ENCODE measurements around the gene RPL7A. TPM values are rescaled to one million over a fixed set of nuclear protein-coding genes. Genes with fewer than 3 reads are reported as not detected.
A peak's percentile ranks its signal among the peaks of the same experiment; 100 is the strongest.

Gene RPL7A
- total RNA-seq, 1 experiment from 2014 or later, result 2,895 TPM

DNA sequence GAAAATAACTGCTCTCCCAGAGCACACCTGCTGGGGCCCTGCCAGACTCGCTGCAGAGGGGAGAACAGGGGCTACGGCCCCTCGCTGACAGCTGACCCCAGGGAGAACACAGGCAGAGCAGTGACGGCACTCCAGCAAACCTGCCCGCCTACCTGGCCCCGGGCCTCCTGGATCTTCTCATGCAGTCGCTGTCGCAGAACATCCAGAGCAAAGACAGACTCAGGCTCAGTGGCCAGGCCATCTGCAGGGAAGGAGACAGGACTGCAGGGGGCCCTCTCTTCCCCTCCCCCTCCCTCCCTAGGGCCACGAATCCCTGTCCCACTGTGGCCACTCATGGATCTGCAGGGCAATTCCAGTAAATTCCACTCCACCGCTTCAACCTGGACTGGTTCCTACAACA is 14.5 kb upstream of the RPL7A start:
- Histone ChIP-seq H2AK5ac (ENCODE audit: insufficient read length, low read length) (no peak overlapping the region), H2BK5ac (ENCODE audit: insufficient read length, low read length) (no peak overlapping the region), H3K79me2 (ENCODE audit: insufficient read depth, low read length) (peaks cover 3% of the 10 kb centered on the region; the same call in 1 of the 2 replicates), H3K23ac (ENCODE audit: insufficient read length, low read depth, low read length) (no peak overlapping the region), H4K5ac (ENCODE audit: insufficient read length, low read depth, low read length) (no peak overlapping the region), H4K91ac (ENCODE audit: insufficient read length, low read depth, low read length) (no peak overlapping the region), H3K4me2 (ENCODE audit: insufficient read depth, insufficient read length, low read length) (no peak overlapping the region), H3K14ac (ENCODE audit: insufficient read depth, low read length) (no peak overlapping the region), H3K9me3 (ENCODE audit: control insufficient read depth, low read depth, low read length) (no peaks in the 10 kb centered on the region), H3K79me1 (ENCODE audit: insufficient read depth, low read depth, low read length, poor library complexity, severe bottlenecking) (no peaks in the 10 kb centered on the region), H2AFZ (ENCODE audit: low read length) (no peak overlapping the region), H3K4me1 (ENCODE audit: insufficient read depth, low read length) (no peaks in the 10 kb centered on the region), H2BK120ac (ENCODE audit: low read depth, low read length, poor library complexity, severe bottlenecking) (no peak overlapping the region), H3K56ac (ENCODE audit: insufficient read length, low read depth, low read length) (no peak overlapping the region), H3K9ac (ENCODE audit: extremely low read depth, insufficient read length, low read length) (no peak overlapping the region), H3K27ac (ENCODE audit: insufficient read length, low read depth, low read length) (no peak overlapping the region), H3T11ph (ENCODE audit: low read length) (no peak overlapping the region), H3K27me3 (ENCODE audit: insufficient read depth, low read length) (no peaks in the 10 kb centered on the region), H3K18ac (ENCODE audit: insufficient read length, low read depth, low read length) (no peak overlapping the region), H4K20me1 (ENCODE audit: control insufficient read depth, insufficient read depth, insufficient read length) (no peaks in the 10 kb centered on the region), H3K23me2 (ENCODE audit: insufficient read length, low read depth, low read length, poor library complexity, severe bottlenecking) (peaks cover 3% of the 10 kb centered on the region), H2BK15ac (ENCODE audit: low read depth, low read length) (no peak overlapping the region), H2BK20ac (ENCODE audit: low read depth, low read length, poor library complexity, severe bottlenecking) (no peak overlapping the region), H4K8ac (replicated peaks; ENCODE audit: insufficient read length, low read depth, low read length) (no peak overlapping the region), H3K4ac (ENCODE audit: low read depth, low read length) (no peak overlapping the region), H2BK12ac (ENCODE audit: insufficient read length, low read depth, low read length) (no peak overlapping the region)
- peak; percentile 27 for DNase-seq
- Mint-ChIP-seq H3K27me3 (ENCODE audit: low read depth) (no peaks in the 10 kb centered on the region; the same call in none of the 2 replicates), H3K36me3 (ENCODE audit: insufficient read depth in 1 of 3, low read depth in 3 of 3) (peaks cover 34 to 67% (median 56%) of the 10 kb centered on the region in 3 experiments), H3K4me1 (peaks cover 18 to 22% of the 10 kb centered on the region in 2 experiments), H3K27ac (peak overlapping the region in 1 of 3 experiments; percentile 85; a peak in 1 of 7 replicates), H3K4me3 (peak overlapping the region; percentile 98; a peak in 4 of 5 replicates), H3K9me3 (peaks cover 6 to 9% of the 10 kb centered on the region in 2 experiments)
- TF ChIP-seq, protein P1, sequence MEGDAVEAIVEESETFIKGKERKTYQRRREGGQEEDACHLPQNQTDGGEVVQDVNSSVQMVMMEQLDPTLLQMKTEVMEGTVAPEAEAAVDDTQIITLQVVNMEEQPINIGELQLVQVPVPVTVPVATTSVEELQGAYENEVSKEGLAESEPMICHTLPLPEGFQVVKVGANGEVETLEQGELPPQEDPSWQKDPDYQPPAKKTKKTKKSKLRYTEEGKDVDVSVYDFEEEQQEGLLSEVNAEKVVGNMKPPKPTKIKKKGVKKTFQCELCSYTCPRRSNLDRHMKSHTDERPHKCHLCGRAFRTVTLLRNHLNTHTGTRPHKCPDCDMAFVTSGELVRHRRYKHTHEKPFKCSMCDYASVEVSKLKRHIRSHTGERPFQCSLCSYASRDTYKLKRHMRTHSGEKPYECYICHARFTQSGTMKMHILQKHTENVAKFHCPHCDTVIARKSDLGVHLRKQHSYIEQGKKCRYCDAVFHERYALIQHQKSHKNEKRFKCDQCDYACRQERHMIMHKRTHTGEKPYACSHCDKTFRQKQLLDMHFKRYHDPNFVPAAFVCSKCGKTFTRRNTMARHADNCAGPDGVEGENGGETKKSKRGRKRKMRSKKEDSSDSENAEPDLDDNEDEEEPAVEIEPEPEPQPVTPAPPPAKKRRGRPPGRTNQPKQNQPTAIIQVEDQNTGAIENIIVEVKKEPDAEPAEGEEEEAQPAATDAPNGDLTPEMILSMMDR (conservative IDR thresholded peaks at IDR 0.05), result no peak; the same call in 2 of the 3 replicates
- WGBS (ENCODE audit: extremely low coverage, insufficient read length, low lambda C conversion rate), result no CpG with 5 or more reads among the region's 10 CpGs
